NB4 (cell line): ENCODE data around the gene CTIF.

ENCODE experiments used
- CTCF ChIP-seq: IDR thresholded peaks from one replicate; pipeline ENCODE4 v1.5.1; 2012; ENCODE audit warnings: low read depth, low read length
- MAX ChIP-seq: IDR thresholded peaks from 2 replicates; pipeline ENCODE4 v1.6.1; 2011; ENCODE audit warnings: low read depth, low read length

- TF ChIP-seq CTCF (no peak), MAX (no peak)
Observed at GRCh38 chr18:48600456-48601090, 61.7 kb downstream of the CTIF start.
